ENCODE measurements around the gene PAK5.

PAK5 gene

DNA sequence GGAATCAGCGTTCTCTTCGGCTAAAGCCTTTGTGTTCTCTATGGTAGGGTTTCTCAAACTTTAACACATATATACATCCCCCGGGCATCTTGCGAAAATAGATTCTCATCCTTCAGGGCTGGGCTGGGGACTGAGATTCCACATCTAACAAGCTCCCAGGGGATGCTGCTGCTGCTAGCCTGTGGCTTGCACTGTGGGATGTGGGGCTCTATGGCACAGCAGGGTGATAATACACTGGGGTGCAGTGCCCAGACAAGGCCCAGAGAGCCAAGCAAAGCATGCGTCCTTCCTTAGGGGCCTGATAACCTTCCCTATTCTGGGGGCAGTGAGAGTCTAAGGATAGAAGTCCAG, 222.4 kb downstream of the PAK5 start:
- no peak for DNase-seq (ENCODE audit: low spot score)

DNA sequence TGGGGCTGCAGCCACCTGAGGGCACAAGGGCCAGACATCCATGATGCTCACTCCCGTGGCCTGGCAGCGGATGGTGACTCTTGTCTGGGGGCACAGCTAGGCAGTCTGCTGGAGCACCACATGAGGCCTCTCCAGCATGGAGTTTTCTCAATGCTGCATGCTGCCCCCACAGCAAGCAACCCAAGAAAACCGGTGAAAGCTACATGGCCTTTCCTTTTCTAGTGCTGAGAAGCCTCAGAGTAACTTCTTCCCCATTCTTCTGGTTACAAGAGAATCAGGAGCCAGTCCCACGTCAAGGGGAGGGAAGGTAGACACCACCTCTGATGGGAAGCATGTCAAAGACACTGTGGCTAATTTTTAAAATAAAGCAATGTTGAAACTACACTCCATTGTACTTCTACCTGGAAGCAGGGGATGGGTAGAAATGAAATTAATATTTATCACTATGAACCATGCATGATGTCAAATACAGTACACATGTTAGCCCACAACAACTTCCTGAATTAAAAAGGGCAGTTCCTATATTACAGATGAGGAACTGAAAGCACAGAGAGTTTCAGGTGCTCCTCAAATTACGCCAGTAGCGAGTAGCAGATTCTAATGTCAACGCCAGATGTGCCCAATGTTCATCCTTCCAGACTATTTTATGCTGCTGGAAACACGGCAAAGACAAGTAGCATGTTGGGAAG, 223.0 kb downstream of the PAK5 start:
- DNase-seq (ENCODE audit: low spot score): peak; percentile 80

DNA sequence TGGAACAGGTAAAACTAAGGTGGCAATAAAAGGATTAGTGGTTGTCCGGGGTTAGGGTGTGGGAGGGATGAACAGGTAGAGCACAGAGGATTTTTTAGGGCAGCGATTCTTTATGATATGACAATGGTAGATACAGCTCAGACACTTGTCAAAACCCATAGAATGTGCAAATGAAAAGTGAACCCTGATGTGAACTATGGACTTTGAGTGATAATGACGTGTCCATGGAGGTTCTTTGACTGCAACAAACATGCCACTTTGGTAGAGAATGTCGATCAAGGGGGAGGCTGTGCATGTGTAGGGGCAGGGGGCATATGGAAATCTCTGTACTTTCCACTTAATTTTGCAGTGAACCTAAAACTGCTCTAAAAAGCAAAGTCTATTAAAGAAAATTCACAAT, 223.8 kb downstream of the PAK5 start:
- no peak for DNase-seq (ENCODE audit: low spot score)

DNA sequence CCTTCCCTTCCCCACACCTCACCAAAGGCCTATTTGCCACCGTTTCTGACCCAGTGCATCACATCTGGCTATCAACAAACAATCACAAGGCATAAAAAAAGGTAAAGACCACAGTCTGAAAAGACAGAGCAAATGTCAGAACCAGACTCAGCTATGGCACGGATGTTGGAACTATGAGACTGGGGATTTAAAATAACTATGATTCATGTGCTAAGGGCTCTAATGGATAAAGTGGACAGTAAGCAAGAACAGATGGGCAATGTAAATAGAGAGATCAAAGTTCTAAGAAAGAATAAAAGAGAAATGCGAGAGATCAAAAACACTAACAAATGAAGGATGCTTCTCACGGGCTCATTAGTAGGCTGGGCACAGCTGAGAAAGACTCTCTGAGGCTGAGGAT, 225.0 kb downstream of the PAK5 start:
- DNase-seq (ENCODE audit: low spot score): no peak

DNA sequence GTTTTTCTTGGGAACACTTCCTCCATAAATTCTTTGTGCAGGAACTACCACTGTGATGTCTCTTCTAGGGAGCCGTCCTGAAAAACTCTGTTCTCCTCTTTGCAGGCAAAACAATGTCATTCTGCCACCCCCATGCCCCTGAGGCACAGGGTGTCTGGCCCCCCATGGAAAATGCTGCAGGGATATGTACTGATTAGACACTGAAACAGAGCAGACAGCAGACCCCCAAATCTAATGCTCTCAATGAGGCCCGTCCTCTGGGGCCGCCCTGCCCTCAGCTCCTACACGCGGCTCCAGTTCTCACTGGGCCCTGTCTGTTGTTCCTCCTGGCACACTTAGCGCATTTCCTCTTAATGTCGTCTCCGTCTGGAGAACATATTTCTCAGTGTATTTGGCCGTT, 227.0 kb downstream of the PAK5 start:
- DNase-seq (ENCODE audit: low spot score): no peak

DNA sequence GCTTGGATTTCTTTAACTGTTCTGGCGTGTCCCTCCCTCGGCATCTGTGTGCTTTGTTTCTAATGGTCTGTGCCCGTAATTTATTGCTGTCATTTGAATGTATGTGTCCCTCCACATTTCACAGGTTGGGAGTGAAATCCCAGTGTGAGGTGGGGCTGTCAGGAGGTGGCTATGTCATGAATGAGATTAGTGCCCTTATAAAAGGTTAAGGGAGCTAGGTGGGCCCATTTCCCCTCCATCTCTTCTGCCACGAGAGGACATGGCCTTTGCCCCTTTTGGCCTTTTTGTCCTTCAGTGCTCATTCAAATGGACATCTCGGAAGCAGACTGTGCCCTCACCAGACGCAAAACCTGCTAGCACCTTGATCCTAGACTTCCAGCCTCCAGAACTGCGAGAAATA, 228.2 kb downstream of the PAK5 start:
- DNase-seq (ENCODE audit: low spot score): no peak

DNA sequence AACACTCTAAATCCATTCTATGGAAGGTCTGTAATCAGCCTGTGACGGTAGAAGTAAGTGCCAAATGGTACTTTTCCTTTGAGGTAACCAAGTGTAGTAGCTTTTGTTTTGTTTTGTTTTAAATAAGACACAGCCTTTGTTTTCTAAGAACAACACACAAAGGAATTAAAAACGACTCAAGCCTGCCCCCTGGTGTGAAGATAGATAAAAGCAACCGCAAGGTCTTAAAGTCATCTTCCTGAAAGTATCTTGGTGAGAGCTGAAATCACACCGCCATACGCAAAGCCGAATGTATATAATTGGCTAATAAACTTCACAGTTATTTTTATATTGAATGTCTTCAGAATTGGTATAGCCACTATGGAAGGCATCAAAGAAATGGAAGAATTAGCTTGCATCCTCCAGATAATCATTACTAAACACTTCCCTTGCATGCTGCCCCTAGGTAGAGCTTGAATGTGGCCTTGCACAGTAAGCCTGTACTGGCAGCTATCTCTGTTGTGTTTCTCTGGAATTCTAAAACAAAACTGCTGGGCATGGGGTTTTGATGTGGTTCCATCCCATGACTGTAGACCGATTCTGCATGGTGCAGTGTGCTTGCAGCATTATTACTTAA, 228.9 kb downstream of the PAK5 start:
- peak; percentile 85 for DNase-seq (ENCODE audit: low spot score)

DNA sequence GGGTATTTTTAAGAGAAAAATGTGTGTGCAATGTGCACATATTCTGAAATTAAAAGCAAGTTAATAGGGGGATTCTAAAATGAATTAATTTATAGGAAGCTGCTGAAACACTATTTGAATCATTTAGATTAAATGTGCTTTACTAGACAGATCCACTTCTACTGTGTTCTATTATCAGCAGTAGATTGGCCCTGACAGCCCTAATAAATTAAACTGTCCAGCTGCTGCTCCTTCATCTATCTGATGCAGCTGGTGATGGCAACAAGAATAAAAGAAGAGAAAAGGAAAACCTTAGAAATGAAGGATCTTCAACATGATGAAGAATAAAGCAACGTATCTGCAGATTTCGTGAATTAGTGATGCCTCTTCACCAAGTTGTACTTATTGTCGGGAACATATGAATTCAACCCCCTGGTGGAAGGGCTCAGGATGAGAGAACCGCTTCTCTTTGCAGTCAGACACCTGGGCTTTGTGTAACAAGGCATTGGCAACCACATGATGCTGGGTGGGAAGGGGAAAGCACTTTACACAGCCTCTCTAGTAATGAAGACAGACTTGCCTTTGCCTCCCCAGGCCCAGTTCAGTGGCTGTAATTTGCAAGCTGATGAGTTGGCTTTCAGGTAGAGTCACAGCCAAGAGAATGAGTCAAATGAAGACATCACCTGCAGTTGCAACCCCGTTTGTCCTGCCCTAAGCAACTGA, 230.1 kb downstream of the PAK5 start:
- peak; percentile 10 for DNase-seq (ENCODE audit: low spot score)

DNA sequence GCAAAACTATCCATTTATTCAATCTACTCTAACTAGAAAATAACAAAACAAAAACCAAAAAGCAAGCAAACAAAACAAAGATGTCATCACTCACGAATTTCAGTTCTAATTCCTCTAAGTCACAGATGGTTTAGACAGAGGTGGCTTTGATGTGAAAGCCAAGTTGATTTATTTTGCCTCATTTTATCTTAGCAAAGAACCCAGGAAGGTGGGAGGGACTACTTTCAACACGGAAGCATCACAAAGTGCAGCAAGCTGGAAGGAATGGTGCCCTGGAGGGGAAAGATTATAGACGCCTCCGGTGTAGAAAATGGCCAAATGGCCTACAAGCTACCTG, 236.1 kb downstream of the PAK5 start:
- DNase-seq (ENCODE audit: low spot score): no peak

DNA sequence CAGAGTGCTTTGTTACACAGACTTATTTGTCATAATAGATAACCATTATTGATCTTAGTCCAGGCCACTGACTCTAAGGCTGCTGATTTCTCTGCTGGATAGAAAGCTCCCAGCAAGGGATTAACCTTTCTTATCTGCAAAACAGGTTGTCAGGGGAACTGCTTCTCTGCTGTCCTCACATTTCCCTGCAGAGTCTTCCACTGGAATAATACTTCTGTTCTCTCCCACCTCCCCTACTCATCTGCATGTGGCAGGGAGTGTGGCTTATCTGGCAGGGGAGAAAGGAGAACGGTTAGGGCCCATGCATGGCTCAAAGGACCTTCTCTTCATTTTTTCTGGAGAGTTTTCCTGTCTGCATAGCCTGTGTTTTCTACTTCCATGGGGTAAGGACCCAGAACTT, 238.3 kb downstream of the PAK5 start:
- no peak for DNase-seq (ENCODE audit: low spot score)

DNA sequence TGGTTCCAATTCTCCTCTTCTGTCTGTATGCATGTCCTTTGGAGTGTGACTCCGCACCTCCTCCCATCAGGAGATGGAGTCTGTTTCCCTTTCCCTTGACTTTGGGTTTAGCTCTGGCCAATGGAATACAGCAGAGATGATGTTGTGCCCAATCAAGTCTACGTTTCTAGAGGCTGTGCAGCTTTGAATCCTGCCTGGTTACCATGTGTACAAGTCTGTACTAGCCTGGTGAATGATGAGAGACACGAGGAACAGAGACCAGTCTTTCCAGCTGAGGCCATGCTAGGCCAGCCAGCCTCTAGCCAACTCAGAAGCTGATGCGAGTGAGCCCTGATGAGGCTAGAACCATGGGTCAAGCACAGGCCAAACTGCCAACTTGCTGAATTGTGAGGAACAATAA, 241.3 kb downstream of the PAK5 start:
- no peak for DNase-seq (ENCODE audit: low spot score)

DNA sequence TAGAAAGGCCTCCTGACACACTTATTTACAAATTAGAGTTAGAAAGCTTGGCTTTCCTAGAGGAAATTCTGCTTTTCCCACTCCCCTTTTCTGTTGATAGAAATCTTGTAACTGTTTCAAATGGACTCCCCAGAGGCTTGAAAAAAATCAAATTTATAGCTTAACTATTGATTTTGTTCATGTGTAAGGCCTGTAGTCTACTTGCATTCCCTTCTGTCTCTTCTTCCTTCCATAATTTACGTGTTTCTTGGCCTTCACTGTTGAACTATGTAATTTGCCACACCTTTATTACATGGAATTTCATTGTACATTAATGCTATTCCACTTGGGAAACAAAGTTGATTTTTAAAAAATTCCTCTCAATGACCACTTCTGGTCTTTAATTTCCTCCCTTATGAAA, 243.1 kb downstream of the PAK5 start:
- DNase-seq (ENCODE audit: low spot score): no peak

DNA sequence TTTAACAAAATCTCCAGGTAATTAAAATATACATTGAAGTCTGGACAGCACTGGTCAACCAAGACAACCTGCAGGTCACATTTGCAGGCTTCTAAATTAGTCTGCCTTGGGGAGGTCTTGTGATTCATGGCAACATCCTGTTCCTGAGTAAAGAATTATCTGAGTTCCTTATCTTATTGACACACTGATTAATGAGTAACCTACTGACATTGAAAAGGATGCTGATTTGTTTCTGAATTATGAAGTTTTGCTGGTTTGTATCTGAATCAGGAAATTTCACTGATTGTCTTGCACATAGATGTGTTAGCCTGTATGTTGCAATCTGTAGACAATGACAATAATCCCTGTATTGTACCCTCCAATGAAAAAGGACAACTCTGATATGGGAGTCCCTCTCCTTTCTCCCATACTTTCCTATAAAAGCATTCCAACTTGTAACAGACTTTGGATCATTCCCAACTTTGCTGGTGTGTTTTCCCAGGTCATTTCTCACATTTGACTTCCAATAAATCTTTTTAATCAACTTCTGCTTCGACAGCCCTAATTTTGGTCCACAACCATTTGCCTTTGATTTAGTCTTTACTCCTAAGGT, 244.5 kb downstream of the PAK5 start:
- no peak for DNase-seq (ENCODE audit: low spot score)

DNA sequence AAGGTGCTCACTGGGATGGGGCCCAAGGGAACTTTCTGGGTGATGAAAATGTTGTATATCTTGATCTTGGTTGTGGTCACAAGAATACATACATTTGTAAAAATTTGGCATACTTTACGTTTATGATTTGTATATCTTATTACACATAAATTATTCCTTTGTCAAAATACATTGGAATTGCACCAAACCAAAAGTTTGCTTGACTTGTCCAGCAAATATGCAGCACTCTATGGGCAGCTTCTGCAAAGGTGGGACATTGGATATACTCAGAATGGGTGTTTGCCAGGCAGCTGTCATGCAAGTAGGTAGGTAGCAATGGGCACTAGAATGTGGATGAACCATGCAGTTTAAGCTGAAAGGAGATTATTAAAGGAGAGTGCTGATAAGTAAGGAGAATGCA, 246.5 kb downstream of the PAK5 start:
- no peak for DNase-seq (ENCODE audit: low spot score)

DNA sequence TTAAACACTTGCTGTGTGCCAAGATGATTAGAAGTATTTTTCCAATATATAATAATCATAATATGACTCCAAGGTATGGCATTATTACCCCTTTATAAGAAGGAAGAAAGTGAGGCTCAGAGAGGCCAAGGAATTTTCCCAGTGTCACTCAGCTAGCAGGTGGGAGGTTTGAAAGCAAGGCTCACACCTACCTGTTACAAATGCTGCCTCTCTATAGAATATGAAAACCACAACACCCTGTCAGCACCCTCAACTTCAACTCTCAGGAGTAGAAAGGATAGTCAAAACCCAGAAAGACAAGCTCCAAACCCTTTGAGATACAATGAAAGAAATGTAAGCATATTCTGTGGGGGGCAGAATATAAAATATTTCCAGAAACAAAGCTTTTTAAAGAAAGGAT, 247.8 kb downstream of the PAK5 start:
- no peak for DNase-seq (ENCODE audit: low spot score)

DNA sequence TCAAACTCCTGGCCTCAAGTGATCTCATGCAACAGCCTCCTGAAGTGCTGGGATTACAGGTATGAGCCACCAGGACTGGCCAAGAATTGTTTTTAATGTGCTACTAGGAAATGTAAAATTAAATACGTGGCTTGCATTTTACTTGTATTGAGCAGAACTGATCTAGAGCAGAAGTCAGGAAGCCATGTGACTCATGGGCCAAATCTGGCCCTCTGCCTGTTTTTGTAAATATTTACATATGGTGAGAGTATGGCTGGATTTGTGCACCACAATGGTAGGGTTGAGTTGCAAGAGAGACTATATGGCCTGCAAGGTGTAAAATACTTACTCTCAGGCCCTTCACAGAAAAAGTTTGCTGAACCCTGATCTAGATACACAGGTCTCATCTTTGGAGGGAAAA, 248.7 kb downstream of the PAK5 start:
- no peak for DNase-seq (ENCODE audit: low spot score)

DNA sequence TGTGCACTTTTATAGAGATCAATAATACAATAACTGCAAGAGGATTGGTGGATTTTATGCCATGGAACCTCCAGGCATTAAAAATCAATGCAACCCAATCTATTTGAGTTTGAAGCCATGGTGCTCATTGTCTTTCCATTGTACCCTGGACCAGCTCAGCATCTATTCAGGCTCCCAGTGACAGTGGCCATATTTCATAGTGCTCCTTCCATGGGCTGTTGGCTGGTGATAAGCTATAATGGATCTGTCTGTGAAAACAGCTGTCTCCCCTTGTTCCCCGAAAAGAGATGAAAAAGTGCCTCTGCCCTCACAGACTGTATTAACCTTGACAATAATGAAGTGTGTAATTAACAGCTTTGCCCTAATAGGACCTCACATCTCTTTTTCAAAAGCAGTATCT, 250.2 kb downstream of the PAK5 start:
- DNase-seq (ENCODE audit: low spot score): no peak

DNA sequence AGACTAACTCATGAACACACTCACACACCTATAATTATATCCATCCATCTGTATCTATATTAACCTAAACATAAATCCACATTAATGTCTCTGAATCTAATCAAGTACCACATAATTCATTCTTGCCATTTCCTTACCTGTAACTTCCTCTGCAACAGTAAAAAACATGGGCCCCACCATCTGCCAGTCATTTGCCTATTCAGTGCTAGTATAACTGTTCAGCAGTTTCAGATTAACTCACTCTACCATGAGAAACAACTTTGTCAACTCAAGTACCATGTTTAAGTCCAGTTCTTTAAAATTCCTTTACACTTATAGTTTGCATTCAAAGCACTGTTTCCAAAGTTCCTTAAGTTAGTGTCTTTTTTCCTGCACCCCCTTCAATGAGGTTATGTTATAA, 255.7 kb downstream of the PAK5 start:
- no peak for DNase-seq (ENCODE audit: low spot score)

DNA sequence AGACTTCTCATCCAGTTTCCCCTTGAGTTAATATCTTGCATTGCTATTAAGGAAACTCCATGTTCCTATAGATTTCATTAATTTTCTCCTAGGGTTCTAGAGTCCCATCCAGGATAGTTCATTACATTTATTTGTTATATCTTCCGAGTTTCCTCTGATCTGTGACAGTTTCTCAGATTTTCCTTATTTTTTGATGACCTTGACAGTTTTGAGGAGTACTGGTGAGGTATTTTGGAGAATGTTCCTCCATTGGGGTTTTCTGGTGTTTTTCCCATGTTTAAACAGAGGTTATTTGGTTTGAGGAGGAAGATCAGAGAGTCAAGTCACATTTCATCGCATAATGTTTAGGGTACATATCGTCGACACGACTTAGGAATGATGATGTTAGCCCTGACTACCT, 256.7 kb downstream of the PAK5 start:
- DNase-seq (ENCODE audit: low spot score): no peak

DNA sequence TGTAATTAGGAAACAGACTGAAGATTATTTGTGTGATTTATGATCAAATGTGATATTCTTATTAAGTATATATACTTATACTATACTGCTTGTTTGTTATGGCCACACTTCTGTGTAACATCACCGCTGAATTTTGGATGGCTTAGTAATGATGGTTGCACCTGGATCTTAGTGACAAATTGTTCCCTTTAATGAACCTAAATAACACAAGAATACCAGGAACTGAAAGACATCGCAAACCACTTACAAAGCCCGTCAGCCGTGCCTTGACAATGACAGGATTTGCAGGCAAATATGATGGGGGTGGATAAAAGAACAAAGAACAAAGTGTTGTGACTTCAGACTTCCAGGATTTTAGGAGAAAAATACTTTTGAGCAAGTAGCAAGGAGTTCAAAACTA, 257.4 kb downstream of the PAK5 start:
- DNase-seq (ENCODE audit: low spot score): no peak

DNA sequence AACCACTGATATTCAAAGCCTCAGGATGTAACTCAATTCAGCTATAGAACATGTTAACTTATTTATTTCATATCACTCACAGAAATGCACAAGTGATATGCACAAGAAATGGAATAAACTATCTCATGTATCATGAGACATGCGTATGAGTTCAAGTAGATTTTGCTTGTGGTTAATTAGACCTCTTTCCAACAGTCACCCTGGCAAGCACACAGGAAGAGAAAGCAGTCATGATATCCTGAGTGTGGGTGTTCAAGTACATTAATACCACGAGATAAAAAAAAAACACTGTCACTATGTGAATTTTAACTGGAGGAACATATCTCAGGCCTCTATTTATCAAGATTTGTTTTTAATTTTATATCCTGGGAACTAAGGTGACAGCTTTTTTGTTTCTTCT, 260.3 kb downstream of the PAK5 start:
- peak; percentile 3 for DNase-seq (ENCODE audit: low spot score)

DNA sequence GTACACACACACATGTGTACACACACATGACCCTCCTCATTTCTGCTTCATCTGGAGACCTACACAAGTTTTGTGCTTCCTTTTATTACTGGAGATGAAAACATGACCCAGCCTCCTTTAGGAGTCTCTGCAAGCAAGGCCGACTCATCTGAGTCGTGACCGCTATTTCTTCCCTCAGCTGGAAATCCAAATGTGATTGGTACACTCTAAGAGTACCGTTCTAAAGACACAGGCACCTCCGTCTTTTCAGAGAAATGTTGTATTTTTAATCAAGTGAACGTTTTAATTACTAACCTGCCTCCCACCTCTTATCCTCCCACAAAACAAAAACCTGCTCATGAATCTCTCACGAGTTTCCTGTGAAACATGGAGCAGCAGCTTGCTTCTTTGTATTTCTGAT, 261.5 kb downstream of the PAK5 start:
- DNase-seq (ENCODE audit: low spot score): no peak

DNA sequence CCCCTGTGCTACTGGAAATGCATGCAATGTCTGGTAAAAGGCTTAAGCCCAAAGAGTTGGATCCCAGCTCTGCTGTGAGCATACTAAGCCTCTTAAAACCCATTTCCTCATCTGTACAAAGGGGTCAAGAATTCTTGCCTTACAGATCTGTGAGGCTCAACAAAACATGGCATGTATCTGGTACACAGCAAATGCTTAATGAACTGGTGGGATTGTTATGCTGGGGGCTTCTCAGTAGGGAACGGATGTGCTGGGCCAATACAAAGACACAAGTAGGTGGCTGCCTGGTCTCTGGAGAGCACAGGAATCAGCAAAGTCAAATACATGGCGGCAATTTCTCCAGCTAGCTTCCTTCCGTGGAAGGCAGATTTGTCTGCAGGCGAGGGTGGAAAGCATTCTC, 262.2 kb downstream of the PAK5 start:
- DNase-seq (ENCODE audit: low spot score): no peak

DNA sequence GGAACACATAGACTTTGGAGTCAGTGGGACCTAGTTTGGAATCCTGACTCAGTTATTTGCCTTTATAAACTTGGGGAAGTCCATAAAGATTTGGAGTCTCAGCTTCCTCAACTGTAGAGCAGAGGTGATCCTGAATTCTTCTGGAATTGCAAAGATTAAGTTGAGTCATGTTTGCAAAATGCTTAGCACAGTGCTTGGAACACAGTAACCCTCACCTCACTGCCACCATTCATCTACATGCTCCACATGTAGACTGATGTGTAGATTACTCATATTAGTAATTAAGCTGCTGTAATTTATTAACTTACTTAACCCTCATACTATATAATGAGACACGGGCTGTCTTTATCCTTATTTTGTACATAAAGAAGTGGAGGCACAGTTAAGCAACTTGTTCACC, 263.0 kb downstream of the PAK5 start:
- DNase-seq (ENCODE audit: low spot score): no peak
